Ishikawa (cell line): ENCODE data around the gene FAM98A.

ENCODE experiments used
- CEBPB ChIP-seq: IDR thresholded peaks from 2 replicates; pipeline ENCODE4 v1.6.1; 2012
- CREB1 ChIP-seq: IDR thresholded peaks from 2 replicates; pipeline ENCODE4 v1.6.1; 2012; ENCODE audit warnings: low read depth
- EGR1 ChIP-seq: IDR thresholded peaks from 2 replicates; pipeline ENCODE4 v1.6.1; 2012
- EP300 ChIP-seq: IDR thresholded peaks from 2 replicates; pipeline ENCODE4 v1.6.1; 2012; ENCODE audit warnings: borderline replicate concordance
- FOXM1 ChIP-seq: IDR thresholded peaks from 2 replicates; pipeline ENCODE4 v1.6.1; 2012; ENCODE audit warnings: low read depth, borderline replicate concordance
- NFIC ChIP-seq: IDR thresholded peaks from 2 replicates; pipeline ENCODE4 v1.6.1; 2012
- RAD21 ChIP-seq: IDR thresholded peaks from 2 replicates; pipeline ENCODE4 v1.6.1; 2012; ENCODE audit warnings: low read depth
- REST ChIP-seq: IDR thresholded peaks from 2 replicates; pipeline ENCODE4 v1.6.1; 2012; ENCODE audit warnings: low read depth, mild to moderate bottlenecking
- TAF1 ChIP-seq: IDR thresholded peaks from 2 replicates; pipeline ENCODE4 v1.6.1; 2012; ENCODE audit warnings: low read depth, mild to moderate bottlenecking
- TCF12 ChIP-seq: IDR thresholded peaks from 2 replicates; pipeline ENCODE4 v1.6.1; 2012; ENCODE audit warnings: low read depth
- TEAD4 ChIP-seq: IDR thresholded peaks from 2 replicates; pipeline ENCODE4 v1.6.1; 2012
- YY1 ChIP-seq: IDR thresholded peaks from 2 replicates; pipeline ENCODE4 v1.6.1; 2012; ENCODE audit warnings: low read depth
- ZBTB7A ChIP-seq: IDR thresholded peaks from 2 replicates; pipeline ENCODE4 v1.6.1; 2012; ENCODE audit warnings: low read depth
- TF ChIP-seq, protein P1 (sequence below): IDR thresholded peaks from 2 replicates; pipeline ENCODE4 v1.6.1; 2012
- TF ChIP-seq, protein P2 (sequence below): IDR thresholded peaks from 2 replicates; pipeline ENCODE4 v1.6.1; 2012

Gene FAM98A

DNA sequence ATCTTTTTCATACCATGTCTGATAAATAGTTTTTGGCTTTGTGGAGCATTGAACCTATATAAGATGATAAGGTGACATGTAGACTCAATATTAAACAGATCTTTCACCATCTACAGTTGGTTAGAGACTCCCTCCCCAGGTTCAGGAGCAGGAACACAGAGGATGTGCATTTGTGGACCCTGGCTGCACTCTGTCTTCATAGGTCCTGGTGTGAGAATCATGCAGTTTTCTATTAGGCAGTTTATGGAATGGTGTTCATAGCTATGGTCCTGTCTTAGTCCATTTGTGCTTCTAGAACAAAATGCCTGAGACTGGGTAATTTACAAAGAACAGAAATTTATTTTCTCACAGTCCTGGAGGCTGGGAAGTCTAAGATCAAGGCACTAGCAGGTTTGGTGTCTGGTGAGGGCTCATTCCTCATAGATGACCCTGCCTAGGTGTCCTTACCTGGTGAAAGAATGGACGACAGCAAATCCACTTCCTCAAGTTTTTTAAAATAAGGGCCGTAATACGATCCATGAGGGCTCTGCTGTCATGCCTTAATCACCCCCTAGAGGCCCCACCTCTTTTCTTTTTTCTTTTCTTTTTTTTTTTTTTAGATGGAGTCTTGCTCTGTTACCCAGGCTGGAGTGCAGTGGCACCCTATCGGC is 35.3 kb upstream of the FAM98A start:
- no peak for TF ChIP-seq EGR1
- TF ChIP-seq TCF12: no peak
- no peak for TF ChIP-seq ZBTB7A
- TF ChIP-seq FOXM1: no peak

- TF ChIP-seq EP300 (no peak), ZBTB7A (no peak), TAF1 (no peak), TCF12 (no peak), YY1 (no peak), CREB1 (no peak), REST (no peak), CEBPB (no peak), EGR1 (no peak), NFIC (no peak), RAD21 (no peak), FOXM1 (no peak)
- TF ChIP-seq, protein P1, sequence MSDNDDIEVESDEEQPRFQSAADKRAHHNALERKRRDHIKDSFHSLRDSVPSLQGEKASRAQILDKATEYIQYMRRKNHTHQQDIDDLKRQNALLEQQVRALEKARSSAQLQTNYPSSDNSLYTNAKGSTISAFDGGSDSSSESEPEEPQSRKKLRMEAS: no peak
- TF ChIP-seq, protein P2, sequence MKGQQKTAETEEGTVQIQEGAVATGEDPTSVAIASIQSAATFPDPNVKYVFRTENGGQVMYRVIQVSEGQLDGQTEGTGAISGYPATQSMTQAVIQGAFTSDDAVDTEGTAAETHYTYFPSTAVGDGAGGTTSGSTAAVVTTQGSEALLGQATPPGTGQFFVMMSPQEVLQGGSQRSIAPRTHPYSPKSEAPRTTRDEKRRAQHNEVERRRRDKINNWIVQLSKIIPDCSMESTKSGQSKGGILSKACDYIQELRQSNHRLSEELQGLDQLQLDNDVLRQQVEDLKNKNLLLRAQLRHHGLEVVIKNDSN: no peak
These were observed 34.2 kb upstream of the FAM98A start for GRCh38 chr2:33633315-33633714.

- TF ChIP-seq NFIC: no peak
- TF ChIP-seq RAD21: no peak
- no peak for TF ChIP-seq REST
- TF ChIP-seq TAF1: no peak
- no peak for TF ChIP-seq EGR1
- TF ChIP-seq CEBPB: no peak
- no peak for TF ChIP-seq TEAD4
- no peak for TF ChIP-seq EP300
- TF ChIP-seq, protein P2: no peak
- no peak for TF ChIP-seq FOXM1
- TF ChIP-seq YY1: no peak
- TF ChIP-seq CREB1: no peak
- TF ChIP-seq TCF12: no peak
- TF ChIP-seq, protein P1: no peak
- TF ChIP-seq ZBTB7A: no peak
These were observed 33.7 kb upstream of the FAM98A start for GRCh38 chr2:33632831-33633230.

- TF ChIP-seq EP300 (no peak), FOXM1 (no peak)
These were observed 29.1 kb upstream of the FAM98A start for GRCh38 chr2:33628031-33628827.

GRCh38 chr2:33619028-33619427 is 19.9 kb upstream of the FAM98A start:
- no peak for TF ChIP-seq ZBTB7A
- TF ChIP-seq YY1: no peak
- TF ChIP-seq TEAD4: no peak
- TF ChIP-seq REST: no peak
- TF ChIP-seq TCF12: no peak
- TF ChIP-seq RAD21: no peak
- TF ChIP-seq TAF1: no peak
- TF ChIP-seq, protein P1: no peak
- TF ChIP-seq EP300: no peak
- TF ChIP-seq CEBPB: no peak
- TF ChIP-seq EGR1: no peak
- no peak for TF ChIP-seq CREB1
- no peak for TF ChIP-seq NFIC
- TF ChIP-seq, protein P2: no peak
- no peak for TF ChIP-seq FOXM1
